Measurements from ENCODE around the gene DAB2IP.

DNA sequence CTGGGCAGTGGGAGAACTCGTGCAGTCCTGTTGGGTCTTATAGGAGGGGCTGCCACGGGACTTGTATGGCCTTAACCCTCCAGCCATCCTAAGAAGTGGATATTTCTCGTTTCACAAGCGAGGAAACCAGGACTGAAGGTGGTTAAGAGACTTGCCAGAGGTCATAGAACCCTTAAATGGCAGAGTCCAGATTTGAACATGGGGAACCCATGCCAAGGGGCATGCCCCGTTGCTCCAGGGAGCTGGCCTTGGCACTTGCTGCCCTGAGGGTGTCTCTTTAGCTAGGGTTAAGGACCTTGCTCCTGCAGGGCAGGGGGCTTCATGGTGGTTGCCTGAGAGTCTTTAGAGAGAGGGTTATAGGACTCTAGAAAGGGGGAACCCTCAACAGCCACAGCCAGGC is 63.4 kb downstream of the DAB2IP start:
- TF ChIP-seq HDGF (IDR thresholded peaks at IDR 0.05; ENCODE audit: borderline replicate concordance) (no peak), SUZ12 (IDR thresholded peaks at IDR 0.05) (no peak), PKNOX1 (IDR thresholded peaks at IDR 0.05) (no peak), NFRKB (IDR thresholded peaks at IDR 0.05) (no peak)
